Osteoblast (primary cell): Measurements from ENCODE around the gene ZBTB40. TPM values are rescaled to one million over a fixed set of nuclear protein-coding genes. Genes with fewer than 3 reads are reported as not detected.

Source experiments
- DNase-seq: peaks from one replicate; pipeline ENCODE4 v3.0.0; 2011; ENCODE audit warnings: low spot score, mixed read lengths; ENCODE audit not compliant: insufficient read length; ENCODE audit errors: missing footprints
- H2AFZ ChIP-seq: 2 replicates; pipeline ENCODE4 v1.6.0; 2011; ENCODE audit warnings: mild to moderate bottlenecking, low read length
- H3K27ac ChIP-seq: 2 replicates; pipeline ENCODE4 v1.5.1; 2011; ENCODE audit warnings: mild to moderate bottlenecking, low read depth, low read length, moderate library complexity
- H3K27me3 ChIP-seq: 2 replicates; pipeline ENCODE4 v1.6.0; 2012; ENCODE audit warnings: mild to moderate bottlenecking, control low read depth, inconsistent platforms, low read length, moderate library complexity; ENCODE audit not compliant: insufficient read depth
- H3K36me3 ChIP-seq: 2 replicates; pipeline ENCODE4 v1.5.1; 2011; ENCODE audit warnings: mild to moderate bottlenecking, low read length, control low read depth, moderate library complexity; ENCODE audit not compliant: insufficient read depth
- H3K4me1 ChIP-seq: 2 replicates; pipeline ENCODE4 v1.5.1; 2011; ENCODE audit warnings: mild to moderate bottlenecking, low read length, control low read depth, moderate library complexity; ENCODE audit not compliant: insufficient read depth
- H3K4me2 ChIP-seq: 2 replicates; pipeline ENCODE4 v1.6.0; 2011; ENCODE audit warnings: mild to moderate bottlenecking, low read length; ENCODE audit not compliant: insufficient read depth
- H3K4me3 ChIP-seq: fragments of 200-600 bp; sonication (generic); 3 replicates; pipeline ENCODE4 v1.5.1; 2012; ENCODE audit warnings: mild to moderate bottlenecking, low read length, inconsistent platforms; ENCODE audit not compliant: insufficient read depth
- H3K79me2 ChIP-seq: 2 replicates; pipeline ENCODE4 v1.6.0; 2012; ENCODE audit warnings: mild to moderate bottlenecking, low read length, control low read depth, inconsistent platforms; ENCODE audit not compliant: insufficient read depth
- H3K9me3 ChIP-seq: 2 replicates; pipeline ENCODE4 v1.5.1; 2011; ENCODE audit warnings: low read depth, low read length, control low read depth
- H4K20me1 ChIP-seq: 2 replicates; pipeline ENCODE4 v1.6.0; 2012; ENCODE audit warnings: mild to moderate bottlenecking, low read length, control low read depth; ENCODE audit not compliant: insufficient read depth
- total RNA-seq: library from RNA; depleted of rRNA; stranded (reverse); fragments of >200 nt; gene quantifications from 2 replicates; pipeline ENCODE4 v1.2.3, GENCODE V29; 2012
- TF ChIP-seq, protein P1 (sequence below): IDR thresholded peaks from 2 replicates; pipeline ENCODE4 v1.5.1; 2011; ENCODE audit warnings: mild to moderate bottlenecking, low read depth, low read length, moderate library complexity; ENCODE audit errors: extremely low read depth

The ZBTB40 gene
- total RNA-seq, 1 donor: 16.3 TPM

GRCh38 chr1:22524481-22524880 lies 72.8 kb downstream of the ZBTB40 start:
- Histone ChIP-seq H3K4me2 (no peak overlapping the region), H3K27ac (no peak overlapping the region), H3K9me3 (no peaks in the 10 kb centered on the region), H3K4me3 (no peak overlapping the region), H3K36me3 (peaks cover 46% of the 10 kb centered on the region), H3K4me1 (no peaks in the 10 kb centered on the region), H2AFZ (no peak overlapping the region), H4K20me1 (no peaks in the 10 kb centered on the region), H3K79me2 (no peaks in the 10 kb centered on the region), H3K27me3 (no peaks in the 10 kb centered on the region)
- DNase-seq: no peak
- TF ChIP-seq, protein P1, sequence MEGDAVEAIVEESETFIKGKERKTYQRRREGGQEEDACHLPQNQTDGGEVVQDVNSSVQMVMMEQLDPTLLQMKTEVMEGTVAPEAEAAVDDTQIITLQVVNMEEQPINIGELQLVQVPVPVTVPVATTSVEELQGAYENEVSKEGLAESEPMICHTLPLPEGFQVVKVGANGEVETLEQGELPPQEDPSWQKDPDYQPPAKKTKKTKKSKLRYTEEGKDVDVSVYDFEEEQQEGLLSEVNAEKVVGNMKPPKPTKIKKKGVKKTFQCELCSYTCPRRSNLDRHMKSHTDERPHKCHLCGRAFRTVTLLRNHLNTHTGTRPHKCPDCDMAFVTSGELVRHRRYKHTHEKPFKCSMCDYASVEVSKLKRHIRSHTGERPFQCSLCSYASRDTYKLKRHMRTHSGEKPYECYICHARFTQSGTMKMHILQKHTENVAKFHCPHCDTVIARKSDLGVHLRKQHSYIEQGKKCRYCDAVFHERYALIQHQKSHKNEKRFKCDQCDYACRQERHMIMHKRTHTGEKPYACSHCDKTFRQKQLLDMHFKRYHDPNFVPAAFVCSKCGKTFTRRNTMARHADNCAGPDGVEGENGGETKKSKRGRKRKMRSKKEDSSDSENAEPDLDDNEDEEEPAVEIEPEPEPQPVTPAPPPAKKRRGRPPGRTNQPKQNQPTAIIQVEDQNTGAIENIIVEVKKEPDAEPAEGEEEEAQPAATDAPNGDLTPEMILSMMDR: no peak

GRCh38 chr1:22525211-22525610 lies 73.6 kb downstream of the ZBTB40 start:
- Histone ChIP-seq H3K36me3 (peaks cover 42% of the 10 kb centered on the region), H3K27me3 (no peaks in the 10 kb centered on the region), H3K4me3 (no peak overlapping the region), H2AFZ (no peak overlapping the region), H3K27ac (no peak overlapping the region), H3K4me1 (no peaks in the 10 kb centered on the region), H4K20me1 (no peaks in the 10 kb centered on the region), H3K79me2 (no peaks in the 10 kb centered on the region), H3K4me2 (no peak overlapping the region), H3K9me3 (no peaks in the 10 kb centered on the region)
- TF ChIP-seq, protein P1: no peak
- no peak for DNase-seq

GRCh38 chr1:22525646-22526045 lies 74.0 kb downstream of the ZBTB40 start:
- Histone ChIP-seq H3K4me1 (no peaks in the 10 kb centered on the region), H3K4me2 (no peak overlapping the region), H4K20me1 (no peaks in the 10 kb centered on the region), H3K4me3 (no peak overlapping the region), H3K79me2 (no peaks in the 10 kb centered on the region), H3K27me3 (no peaks in the 10 kb centered on the region), H3K9me3 (no peaks in the 10 kb centered on the region), H2AFZ (no peak overlapping the region), H3K36me3 (peaks cover 41% of the 10 kb centered on the region), H3K27ac (no peak overlapping the region)
- TF ChIP-seq, protein P1: no peak
- DNase-seq: no peak

GRCh38 chr1:22526098-22526497 lies 74.4 kb downstream of the ZBTB40 start:
- TF ChIP-seq, protein P1: no peak
- no peak for DNase-seq

More at GRCh38 chr1:22526098-22526497, 74.4 kb downstream of the ZBTB40 start:
- Histone ChIP-seq H2AFZ (no peak overlapping the region), H3K27me3 (no peaks in the 10 kb centered on the region), H3K4me2 (no peak overlapping the region), H3K4me3 (no peak overlapping the region), H3K27ac (no peak overlapping the region), H3K9me3 (no peaks in the 10 kb centered on the region), H4K20me1 (no peaks in the 10 kb centered on the region), H3K4me1 (no peaks in the 10 kb centered on the region), H3K79me2 (no peaks in the 10 kb centered on the region), H3K36me3 (peaks cover 39% of the 10 kb centered on the region)
